GM19455 (cell line): ENCODE results near the gene DEFB116.
"Not testable (repeated sequence)": the region's sequence is repeated elsewhere in the genome, so short reads cannot be mapped to it uniquely, and the experiment has no call there.

ENCODE experiments used
- ATAC-seq: cut with Tn5 transposase; IDR thresholded peaks from one replicate; pipeline ENCODE4 v1.9.1; 2021; ENCODE audit not compliant: unreplicated experiment

DEFB116 gene

GRCh38 chr20:31308535-31309162, at the start of gene DEFB116:
Gene DEFB116 (minus strand): TSS chr20:31308585. CDS start chr20:31308585, 0 bp downstream.
- no peak for ATAC-seq

GRCh38 chr20:31355981-31356380, 47.6 kb upstream of the DEFB116 start:
- no peak for ATAC-seq

- no peak for ATAC-seq
Observed at GRCh38 chr20:31341470-31341869, 33.1 kb upstream of the DEFB116 start.

GRCh38 chr20:31330893-31331292, 22.5 kb upstream of the DEFB116 start:
- no peak for ATAC-seq

GRCh38 chr20:31322504-31322903, 14.1 kb upstream of the DEFB116 start:
- ATAC-seq, result no peak

- not testable (repeated sequence) for ATAC-seq
Observed at GRCh38 chr20:31284964-31285363, 23.4 kb downstream of the DEFB116 start.

GRCh38 chr20:31278178-31278577, 30.2 kb downstream of the DEFB116 start:
- no peak for ATAC-seq

- ATAC-seq, result no peak
Observed at GRCh38 chr20:31274441-31274840, 33.9 kb downstream of the DEFB116 start.

- ATAC-seq, result no peak
Observed at GRCh38 chr20:31260326-31260932, 48.0 kb downstream of the DEFB116 start.

GRCh38 chr20:31257364-31257763, 51.0 kb downstream of the DEFB116 start, which contains the start of gene DEFB115:
Gene DEFB115 (plus strand): TSS chr20:31257664. CDS start chr20:31257664, 0 bp downstream.
- ATAC-seq, result no peak

- ATAC-seq, result no peak
Observed at GRCh38 chr20:31256959-31257358, 51.4 kb downstream of the DEFB116 start.
